ENCODE data around the gene SERPINB7.
A peak's percentile ranks its signal among the peaks of the same experiment; 100 is the strongest.

SERPINB7 gene

DNA sequence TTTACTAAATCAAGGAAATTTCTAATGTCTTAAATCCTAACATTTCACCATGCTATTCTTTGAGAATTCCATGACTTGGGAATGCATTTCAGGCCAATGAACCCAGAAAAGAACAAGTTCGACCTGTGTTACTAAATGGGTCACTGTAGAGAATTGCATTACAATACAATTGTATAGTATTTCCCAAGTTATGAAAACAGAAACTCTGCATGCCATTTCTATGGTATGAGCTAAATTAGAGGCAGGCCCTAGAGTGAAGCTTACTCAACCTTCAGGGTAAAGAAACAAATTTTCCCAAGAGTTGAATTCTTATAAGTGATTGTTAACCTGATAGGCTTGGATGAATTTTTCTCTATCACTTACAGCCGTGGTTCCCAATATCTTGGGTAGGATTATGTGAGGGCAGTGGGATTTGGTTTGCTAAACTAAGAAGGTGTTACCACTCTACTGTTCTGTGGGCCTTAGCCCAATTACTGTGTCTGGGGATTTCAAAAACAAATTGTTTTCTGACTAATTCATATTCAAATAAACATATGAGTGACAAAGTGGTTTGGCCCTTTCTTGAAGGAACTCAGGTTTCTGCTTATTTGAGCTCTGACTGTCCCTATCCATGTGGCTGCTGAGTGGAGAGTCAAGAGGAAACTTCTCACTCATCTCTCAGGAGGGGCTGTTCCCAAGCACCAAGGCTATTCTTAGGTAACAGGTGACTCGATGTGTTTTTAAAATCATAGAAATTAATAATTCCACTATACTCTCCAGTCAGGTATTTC is 11.2 kb upstream of the SERPINB7 start:
- TF ChIP-seq, protein P1, sequence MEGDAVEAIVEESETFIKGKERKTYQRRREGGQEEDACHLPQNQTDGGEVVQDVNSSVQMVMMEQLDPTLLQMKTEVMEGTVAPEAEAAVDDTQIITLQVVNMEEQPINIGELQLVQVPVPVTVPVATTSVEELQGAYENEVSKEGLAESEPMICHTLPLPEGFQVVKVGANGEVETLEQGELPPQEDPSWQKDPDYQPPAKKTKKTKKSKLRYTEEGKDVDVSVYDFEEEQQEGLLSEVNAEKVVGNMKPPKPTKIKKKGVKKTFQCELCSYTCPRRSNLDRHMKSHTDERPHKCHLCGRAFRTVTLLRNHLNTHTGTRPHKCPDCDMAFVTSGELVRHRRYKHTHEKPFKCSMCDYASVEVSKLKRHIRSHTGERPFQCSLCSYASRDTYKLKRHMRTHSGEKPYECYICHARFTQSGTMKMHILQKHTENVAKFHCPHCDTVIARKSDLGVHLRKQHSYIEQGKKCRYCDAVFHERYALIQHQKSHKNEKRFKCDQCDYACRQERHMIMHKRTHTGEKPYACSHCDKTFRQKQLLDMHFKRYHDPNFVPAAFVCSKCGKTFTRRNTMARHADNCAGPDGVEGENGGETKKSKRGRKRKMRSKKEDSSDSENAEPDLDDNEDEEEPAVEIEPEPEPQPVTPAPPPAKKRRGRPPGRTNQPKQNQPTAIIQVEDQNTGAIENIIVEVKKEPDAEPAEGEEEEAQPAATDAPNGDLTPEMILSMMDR (IDR thresholded peaks at IDR 0.05; ENCODE audit: borderline replicate concordance, insufficient read depth, low read depth, low read length) = no peak
- H3K4me3 ChIP-seq (ENCODE audit: low read depth, low read length) = no peak overlapping the region

DNA sequence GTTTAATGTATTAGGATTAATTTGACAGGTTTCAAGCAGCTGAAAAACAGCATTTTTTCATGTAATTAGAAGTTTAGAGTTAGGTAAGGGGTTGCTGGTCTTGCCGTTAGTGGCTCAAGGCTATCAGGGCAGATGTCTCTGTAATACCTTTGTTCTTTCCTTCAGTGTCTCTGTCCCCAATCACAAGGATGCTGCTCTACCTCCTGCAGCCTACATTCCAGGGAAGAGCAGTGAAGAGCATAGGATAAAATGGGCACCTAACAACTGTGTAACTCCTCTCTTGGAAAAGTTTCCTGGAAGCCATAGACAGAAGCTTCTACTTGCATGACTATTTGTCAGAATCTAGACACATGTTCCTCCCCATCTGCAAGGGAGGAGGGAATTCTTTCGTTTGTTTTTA is 9.4 kb upstream of the SERPINB7 start:
- TF ChIP-seq, protein P1 (IDR thresholded peaks at IDR 0.05; ENCODE audit: borderline replicate concordance, insufficient read depth, low read depth, low read length) = no peak

DNA sequence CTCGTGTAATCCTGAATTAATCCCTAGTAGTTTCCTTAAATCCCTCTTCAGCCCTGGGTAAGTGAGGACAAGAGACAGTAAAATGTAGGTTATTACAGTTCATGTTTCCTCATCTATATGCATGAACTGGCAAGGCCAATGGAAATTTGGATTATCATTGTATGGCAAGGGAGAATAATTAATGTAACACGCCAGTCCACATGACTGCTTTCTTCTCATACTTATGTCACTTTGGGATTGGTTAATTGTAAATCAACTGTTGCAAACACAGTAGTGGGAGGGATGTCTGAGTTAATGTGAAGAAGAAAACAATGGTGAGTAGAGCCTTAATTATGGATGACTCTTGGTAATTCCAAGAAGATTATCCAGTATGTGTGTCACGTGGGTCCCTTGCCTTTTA is 1.7 kb upstream of the SERPINB7 start:
- H3K4me3 ChIP-seq (ENCODE audit: low read depth, low read length) = no peak overlapping the region
- TF ChIP-seq, protein P1 (IDR thresholded peaks at IDR 0.05; ENCODE audit: borderline replicate concordance, insufficient read depth, low read depth, low read length) = no peak

More for the DNA sequence above, 9.4 kb upstream of the SERPINB7 start:
- no peak overlapping the region for H3K4me3 ChIP-seq (ENCODE audit: low read depth, low read length)

DNA sequence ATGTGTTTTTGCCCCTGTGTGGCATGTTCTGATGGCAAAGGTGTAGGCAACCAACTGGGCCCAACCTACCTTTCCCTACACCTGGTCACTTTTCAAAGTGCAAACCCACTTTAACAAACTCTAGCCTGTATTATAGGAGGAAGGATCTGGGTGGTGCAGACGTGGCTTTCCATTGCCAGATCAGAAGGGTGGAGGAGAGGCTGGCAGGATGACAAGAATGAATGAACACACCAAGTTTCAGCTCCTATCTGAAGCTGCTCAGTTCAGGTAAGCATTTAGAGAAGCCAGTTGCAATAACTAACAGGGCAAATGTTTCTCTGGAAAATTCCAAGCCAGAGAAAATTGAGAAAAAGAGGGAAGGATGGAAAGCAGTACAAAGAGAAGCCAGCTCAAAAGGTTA is 707 bp upstream of the SERPINB7 start:
- H3K4me3 ChIP-seq (ENCODE audit: low read depth, low read length) = no peak overlapping the region
- TF ChIP-seq, protein P1 (IDR thresholded peaks at IDR 0.05; ENCODE audit: borderline replicate concordance, insufficient read depth, low read depth, low read length) = no peak

DNA sequence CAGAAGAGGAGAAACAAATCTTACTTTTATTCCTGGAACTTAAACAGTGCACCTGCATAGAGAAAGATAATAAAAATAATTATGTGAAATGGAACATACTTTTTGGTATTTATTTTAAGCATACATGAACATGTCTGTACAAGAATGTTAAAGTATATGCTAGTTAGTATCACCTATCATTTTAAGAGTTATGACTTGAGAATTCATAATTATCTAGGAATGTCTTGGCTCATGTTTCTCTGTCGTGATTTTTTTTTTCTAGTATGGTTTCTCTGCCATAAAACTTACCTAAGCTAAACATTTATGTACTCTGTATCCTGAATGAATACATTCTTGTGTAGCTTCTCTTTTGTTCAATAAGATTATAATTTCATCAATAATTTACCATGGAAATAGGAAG is 4.2 kb downstream of the SERPINB7 start:
- H3K4me3 ChIP-seq (ENCODE audit: low read depth, low read length) = no peak overlapping the region
- TF ChIP-seq, protein P1 (IDR thresholded peaks at IDR 0.05; ENCODE audit: borderline replicate concordance, insufficient read depth, low read depth, low read length) = no peak

DNA sequence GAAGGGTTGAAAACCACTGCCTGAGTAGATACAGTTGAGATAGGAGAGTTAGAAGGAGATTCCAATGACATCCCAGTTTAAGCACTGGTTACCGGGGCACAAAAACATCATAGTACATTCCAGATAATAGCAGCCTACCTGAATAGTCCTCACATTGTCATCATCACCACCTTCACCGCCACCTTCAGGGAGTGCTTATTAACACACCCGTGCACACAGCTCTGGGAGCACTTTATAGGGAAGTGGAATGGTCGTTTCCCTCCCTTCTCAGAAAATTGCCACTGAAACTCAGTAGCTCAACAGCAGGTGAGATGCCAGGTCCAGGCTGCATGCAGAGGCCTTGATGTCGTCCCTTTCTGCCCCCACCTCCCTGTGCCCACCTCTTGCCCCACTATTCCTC is 8.2 kb downstream of the SERPINB7 start:
- no peak overlapping the region for H3K4me3 ChIP-seq (ENCODE audit: low read depth, low read length)
- TF ChIP-seq, protein P1 (IDR thresholded peaks at IDR 0.05; ENCODE audit: borderline replicate concordance, insufficient read depth, low read depth, low read length) = peak; percentile 29; the same call in 1 of the 2 replicates

DNA sequence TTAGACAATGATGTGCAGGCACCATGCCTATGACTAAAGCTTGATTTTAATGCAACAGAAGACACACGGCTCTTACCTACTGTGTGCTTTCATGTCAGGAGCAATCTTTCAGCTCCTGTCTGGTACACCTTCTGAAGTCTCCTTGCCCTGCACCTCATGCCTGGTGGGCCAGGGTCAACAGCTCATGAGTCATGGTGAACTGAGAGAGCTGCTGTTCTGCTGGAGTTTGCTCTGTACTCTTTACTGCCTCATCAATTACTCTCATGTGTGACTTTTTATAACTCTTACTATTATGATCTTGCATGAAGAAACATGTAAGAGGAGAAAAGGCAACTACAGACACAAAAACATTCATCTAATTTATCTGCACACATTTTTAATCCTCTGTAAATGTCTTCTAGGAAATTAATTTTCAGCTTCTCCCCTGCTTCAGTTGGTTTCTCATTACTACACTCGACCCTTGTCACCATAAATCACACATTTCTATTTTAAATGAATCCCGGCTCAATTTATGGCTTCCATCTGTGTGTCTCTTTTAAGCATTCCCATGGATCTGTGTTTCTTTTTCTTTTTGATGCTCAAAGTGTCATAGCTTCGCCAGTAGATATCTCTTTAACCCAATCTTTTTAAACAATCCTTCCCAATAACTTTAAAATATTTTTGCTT is 9.7 kb downstream of the SERPINB7 start:
- no peak overlapping the region for H3K4me3 ChIP-seq (ENCODE audit: low read depth, low read length)
- TF ChIP-seq, protein P1 (IDR thresholded peaks at IDR 0.05; ENCODE audit: borderline replicate concordance, insufficient read depth, low read depth, low read length) = no peak

Data from GM12875 (cell line).